Bronchial epithelial cell (primary cell): Measurements from ENCODE around the gene NLRX1. TPM values are rescaled to one million over a fixed set of nuclear protein-coding genes. Genes with fewer than 3 reads are reported as not detected.
"Not testable (repeated sequence)": the region's sequence is repeated elsewhere in the genome, so short reads cannot be mapped to it uniquely, and the experiment has no call there.

Source experiments
- DNase-seq: peaks from one replicate; pipeline ENCODE4 v3.0.0-alpha.2; 2010; ENCODE audit warnings: low read depth
- FAIRE-seq: peaks from 2 replicates; lab custom pipeline; 2011; peaks lifted over from hg19 to GRCh38; lab: Jason Lieb, UNC
- H3K27me3 ChIP-seq: 2 replicates; pipeline ENCODE4 v1.5.1; 2011; ENCODE audit warnings: low read length; ENCODE audit not compliant: control insufficient read depth, insufficient read depth
- H3K36me3 ChIP-seq: 2 replicates; pipeline ENCODE4 v1.5.1; 2011; ENCODE audit warnings: low read length; ENCODE audit not compliant: control insufficient read depth, insufficient read depth
- H3K4me3 ChIP-seq: 2 replicates; pipeline ENCODE4 v1.5.1; 2011; ENCODE audit warnings: mild to moderate bottlenecking, low read depth, low read length, control low read depth
- CTCF ChIP-seq: IDR thresholded peaks from 2 replicates; pipeline ENCODE4 v1.5.1; 2011; ENCODE audit warnings: mild to moderate bottlenecking, moderate library complexity, low read length, control low read depth, inconsistent platforms; ENCODE audit not compliant: insufficient read depth, severe bottlenecking
- total RNA-seq: library from RNA; depleted of rRNA; stranded (reverse); fragments of >200 nt; gene quantifications from 2 replicates; pipeline ENCODE4 v1.2.1, GENCODE V29; 2014

Gene NLRX1
- total RNA-seq, 1 donor from 2014 or later: 13.7 TPM

GRCh38 chr11:119196833-119197483 is 28.4 kb downstream of the NLRX1 start:
- H3K36me3 ChIP-seq: no peaks in the 10 kb centered on the region
- FAIRE-seq (no peak), DNase-seq (peak; percentile 84)
- no peak overlapping the region for H3K4me3 ChIP-seq
- peak; percentile 74 for TF ChIP-seq CTCF
- H3K27me3 ChIP-seq: no peaks in the 10 kb centered on the region

- no peaks in the 10 kb centered on the region for H3K27me3 ChIP-seq
- DNase-seq (no peak), FAIRE-seq (no peak)
- no peak for TF ChIP-seq CTCF
- H3K36me3 ChIP-seq: no peaks in the 10 kb centered on the region
- H3K4me3 ChIP-seq: no peak overlapping the region
These were observed 30.4 kb downstream of the NLRX1 start for GRCh38 chr11:119198925-119199324.

- H3K36me3 ChIP-seq, DNase-seq, FAIRE-seq, H3K27me3 ChIP-seq, H3K4me3 ChIP-seq: not testable (repeated sequence)
These were observed 32.7 kb downstream of the NLRX1 start for GRCh38 chr11:119201236-119201635.

- TF ChIP-seq CTCF: no peak
- DNase-seq (no peak), FAIRE-seq (no peak)
- no peaks in the 10 kb centered on the region for H3K36me3 ChIP-seq
- no peak overlapping the region for H3K4me3 ChIP-seq
- no peaks in the 10 kb centered on the region for H3K27me3 ChIP-seq
These were observed 34.0 kb downstream of the NLRX1 start for GRCh38 chr11:119202554-119202953.

- no peaks in the 10 kb centered on the region for H3K27me3 ChIP-seq
- no peak for TF ChIP-seq CTCF
- H3K4me3 ChIP-seq: no peak overlapping the region
- no peak for DNase-seq
- no peak for FAIRE-seq
- no peaks in the 10 kb centered on the region for H3K36me3 ChIP-seq
These were observed 35.5 kb downstream of the NLRX1 start for GRCh38 chr11:119204066-119204465.

- H3K27me3 ChIP-seq: no peaks in the 10 kb centered on the region
- no peak for TF ChIP-seq CTCF
- no peak for DNase-seq
- no peak overlapping the region for H3K4me3 ChIP-seq
- no peak for FAIRE-seq
- no peaks in the 10 kb centered on the region for H3K36me3 ChIP-seq
These were observed 36.6 kb downstream of the NLRX1 start for GRCh38 chr11:119205080-119205479.
